Progenitor cell of endocrine pancreas (in vitro differentiated cells): ENCODE data around the gene SELENOK. TPM values are rescaled to one million over a fixed set of nuclear protein-coding genes. Genes with fewer than 3 reads are reported as not detected.

Experiments used
- DNase-seq: peaks from one replicate; pipeline ENCODE4 v3.0.0; 2021; ENCODE audit warnings: low spot score; ENCODE audit not compliant: unreplicated experiment
- H3K27ac Mint-ChIP-seq: 2 replicates; pipeline ENCODE4 v1.8.0; 2021; ENCODE audit warnings: mild to moderate bottlenecking, moderate library complexity, mixed read lengths
- H3K27me3 Mint-ChIP-seq: 2 replicates; pipeline ENCODE4 v1.8.0; 2021; ENCODE audit warnings: mixed read lengths
- H3K36me3 Mint-ChIP-seq: 2 replicates; pipeline ENCODE4 v1.8.0; 2022; ENCODE audit warnings: mixed read lengths; ENCODE audit not compliant: insufficient read depth
- H3K4me1 Mint-ChIP-seq: 2 replicates; pipeline ENCODE4 v1.8.0; 2021; ENCODE audit warnings: low read depth, mixed read lengths
- H3K4me3 Mint-ChIP-seq: 2 replicates; pipeline ENCODE4 v1.8.0; 2021; ENCODE audit warnings: low read depth, mild to moderate bottlenecking, moderate library complexity, mixed read lengths
- H3K9me3 Mint-ChIP-seq: 2 replicates; pipeline ENCODE4 v1.8.0; 2021; ENCODE audit warnings: low read depth, mixed read lengths
- total RNA-seq: library from RNA; stranded (reverse); gene quantifications from 2 replicates; pipeline ENCODE4 v1.2.1, GENCODE V29; 2021
- TF ChIP-seq, protein P1 (sequence below): fragments of 200-600 bp; sonication (generic); IDR thresholded peaks from one replicate; pipeline ENCODE4 v1.5.0; 2021; ENCODE audit warnings: antibody characterized with exemption, mild to moderate bottlenecking; ENCODE audit not compliant: unreplicated experiment

Gene SELENOK
- total RNA-seq, 1 donor from 2014 or later, result 40.2 TPM

DNA sequence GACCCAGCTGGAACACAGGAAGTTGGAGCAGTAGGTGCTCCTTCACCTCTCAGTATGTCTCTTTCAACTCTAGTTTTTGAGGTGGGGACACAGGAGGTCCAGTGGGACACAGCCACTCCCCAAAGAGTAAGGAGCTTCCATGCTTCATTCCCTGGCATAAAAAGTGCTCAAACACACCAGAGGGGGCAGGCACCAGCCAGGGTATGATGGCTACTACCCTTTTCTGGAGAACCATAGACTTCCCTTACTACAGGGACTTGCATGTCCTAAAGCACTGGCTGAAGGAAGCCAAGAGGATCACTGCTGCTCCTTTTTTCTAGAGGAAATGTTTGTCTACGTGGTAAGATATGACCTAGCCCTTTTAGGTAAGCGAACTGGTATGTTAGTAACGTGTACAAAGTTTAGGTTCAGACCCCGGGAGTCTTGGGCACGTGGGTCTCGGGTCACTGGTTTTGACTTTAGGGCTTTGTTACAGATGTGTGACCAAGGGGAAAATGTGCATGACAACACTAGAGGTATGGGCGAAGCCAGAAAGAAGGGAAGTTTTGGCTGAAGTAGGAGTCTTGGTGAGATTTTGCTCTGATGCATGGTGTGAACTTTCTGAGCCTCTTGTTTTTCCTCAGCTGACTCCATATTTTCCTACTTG, 33.4 kb downstream of the SELENOK start:
- TF ChIP-seq, protein P1, sequence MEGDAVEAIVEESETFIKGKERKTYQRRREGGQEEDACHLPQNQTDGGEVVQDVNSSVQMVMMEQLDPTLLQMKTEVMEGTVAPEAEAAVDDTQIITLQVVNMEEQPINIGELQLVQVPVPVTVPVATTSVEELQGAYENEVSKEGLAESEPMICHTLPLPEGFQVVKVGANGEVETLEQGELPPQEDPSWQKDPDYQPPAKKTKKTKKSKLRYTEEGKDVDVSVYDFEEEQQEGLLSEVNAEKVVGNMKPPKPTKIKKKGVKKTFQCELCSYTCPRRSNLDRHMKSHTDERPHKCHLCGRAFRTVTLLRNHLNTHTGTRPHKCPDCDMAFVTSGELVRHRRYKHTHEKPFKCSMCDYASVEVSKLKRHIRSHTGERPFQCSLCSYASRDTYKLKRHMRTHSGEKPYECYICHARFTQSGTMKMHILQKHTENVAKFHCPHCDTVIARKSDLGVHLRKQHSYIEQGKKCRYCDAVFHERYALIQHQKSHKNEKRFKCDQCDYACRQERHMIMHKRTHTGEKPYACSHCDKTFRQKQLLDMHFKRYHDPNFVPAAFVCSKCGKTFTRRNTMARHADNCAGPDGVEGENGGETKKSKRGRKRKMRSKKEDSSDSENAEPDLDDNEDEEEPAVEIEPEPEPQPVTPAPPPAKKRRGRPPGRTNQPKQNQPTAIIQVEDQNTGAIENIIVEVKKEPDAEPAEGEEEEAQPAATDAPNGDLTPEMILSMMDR, result no peak
- no peak overlapping the region for H3K27ac Mint-ChIP-seq
- no peak overlapping the region for H3K4me3 Mint-ChIP-seq
- DNase-seq, result no peak
- H3K27me3 Mint-ChIP-seq, result no peaks in the 10 kb centered on the region
- no peaks in the 10 kb centered on the region for H3K9me3 Mint-ChIP-seq
- peaks cover 22% of the 10 kb centered on the region for H3K36me3 Mint-ChIP-seq
- H3K4me1 Mint-ChIP-seq, result peaks cover 6% of the 10 kb centered on the region

DNA sequence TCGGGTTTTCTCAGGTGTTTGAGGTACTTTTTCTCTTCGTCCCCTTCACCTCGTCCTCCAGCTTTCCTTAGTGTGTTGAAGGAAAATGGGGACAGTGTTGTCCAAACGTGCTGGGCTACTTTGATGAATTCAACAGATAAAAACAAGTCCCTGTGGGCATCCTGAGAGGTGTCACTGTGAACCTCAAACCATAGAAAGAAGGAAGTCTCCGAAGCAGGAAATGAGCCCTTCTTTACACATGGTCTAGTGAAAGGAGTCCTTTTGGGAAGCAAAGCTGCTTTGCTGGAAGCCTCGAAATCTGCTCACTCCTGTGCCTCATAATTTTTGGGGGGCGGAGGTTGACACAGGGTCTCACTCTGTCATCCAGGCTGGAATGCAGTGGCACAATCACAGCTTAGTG, 34.7 kb downstream of the SELENOK start:
- H3K36me3 Mint-ChIP-seq, result peaks cover 17% of the 10 kb centered on the region
- H3K27ac Mint-ChIP-seq, result no peak overlapping the region
- TF ChIP-seq, protein P1, result no peak
- H3K4me3 Mint-ChIP-seq, result no peak overlapping the region
- no peak for DNase-seq
- no peaks in the 10 kb centered on the region for H3K27me3 Mint-ChIP-seq
- no peaks in the 10 kb centered on the region for H3K9me3 Mint-ChIP-seq
- H3K4me1 Mint-ChIP-seq, result peaks cover 2% of the 10 kb centered on the region

DNA sequence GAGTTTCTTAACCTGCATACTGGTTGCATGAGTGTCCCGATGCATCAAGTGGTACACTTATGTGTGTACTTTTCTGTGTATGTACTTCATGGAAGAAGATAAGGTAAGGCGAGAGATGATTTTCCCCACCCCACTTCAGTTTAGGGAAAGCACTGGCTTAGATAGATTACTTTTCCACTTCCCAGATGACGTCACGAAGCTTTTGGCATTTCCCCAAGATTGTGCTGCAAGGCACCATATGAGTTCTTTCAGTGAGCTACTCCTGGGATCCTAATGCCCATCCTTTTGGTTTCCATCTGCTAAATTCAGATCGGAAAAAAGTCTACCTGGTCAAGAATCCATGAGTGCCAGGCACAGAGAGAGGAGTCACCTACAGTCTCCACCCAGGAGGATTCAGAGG, 40.8 kb downstream of the SELENOK start:
- H3K4me3 Mint-ChIP-seq, result no peak overlapping the region
- no peaks in the 10 kb centered on the region for H3K9me3 Mint-ChIP-seq
- peaks cover 2% of the 10 kb centered on the region for H3K36me3 Mint-ChIP-seq
- TF ChIP-seq, protein P1, result no peak
- H3K27me3 Mint-ChIP-seq, result peaks cover 9% of the 10 kb centered on the region
- no peaks in the 10 kb centered on the region for H3K4me1 Mint-ChIP-seq
- no peak for DNase-seq
- H3K27ac Mint-ChIP-seq, result no peak overlapping the region

DNA sequence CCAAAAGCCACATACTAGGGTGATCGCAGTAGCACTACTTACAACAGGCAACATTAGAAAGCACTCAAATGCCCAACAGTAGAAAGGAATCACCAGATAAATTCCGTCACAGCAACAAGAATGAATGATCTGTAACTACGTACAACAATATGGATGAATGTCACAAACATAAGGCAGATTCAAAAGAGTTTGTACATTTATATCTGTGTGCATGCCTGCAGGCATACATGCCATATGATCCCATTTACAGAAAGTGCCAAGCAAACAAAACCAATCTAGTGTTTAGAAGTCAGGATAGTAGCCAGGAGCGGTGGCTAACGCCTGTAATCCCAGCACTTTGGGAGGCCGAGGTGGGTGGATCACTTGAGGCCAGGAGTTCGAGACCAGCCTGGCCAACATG, 41.7 kb downstream of the SELENOK start:
- Mint-ChIP-seq H3K27me3 (peaks cover 9% of the 10 kb centered on the region), H3K4me3 (no peak overlapping the region), H3K27ac (no peak overlapping the region), H3K36me3 (peaks cover 2% of the 10 kb centered on the region), H3K9me3 (no peaks in the 10 kb centered on the region), H3K4me1 (peaks cover 4% of the 10 kb centered on the region)
- TF ChIP-seq, protein P1, result no peak
- no peak for DNase-seq

DNA sequence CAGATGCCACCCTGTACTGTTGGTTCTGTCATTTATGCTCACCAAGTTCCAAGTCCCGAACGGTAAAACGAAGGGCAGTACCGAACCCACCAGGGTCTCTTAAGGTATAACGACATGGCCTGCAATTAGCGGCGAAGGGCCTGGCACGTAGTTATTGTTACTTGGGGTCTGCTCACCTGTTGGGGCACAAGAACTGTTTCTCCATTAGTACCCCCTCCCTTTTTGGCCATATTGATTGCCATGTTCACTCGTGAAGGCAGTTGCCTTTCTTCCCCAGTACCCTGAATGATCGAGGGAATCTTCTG, 44.9 kb downstream of the SELENOK start:
- Mint-ChIP-seq H3K27me3 (peaks cover 9% of the 10 kb centered on the region), H3K4me1 (peaks cover 31% of the 10 kb centered on the region), H3K4me3 (peak overlapping the region; percentile 75), H3K36me3 (peaks cover 2% of the 10 kb centered on the region), H3K27ac (peak overlapping the region; percentile 48), H3K9me3 (no peaks in the 10 kb centered on the region)
- no peak for DNase-seq
- TF ChIP-seq, protein P1, result no peak
